DOHH2 (cell line): ENCODE measurements around the gene PER1.

ENCODE experiments used
- H3F3A ChIP-seq: fragments of 200-600 bp; sonication (generic), shearing (Covaris generic); 2 replicates; pipeline ENCODE4 v1.6.0; 2016; ENCODE audit warnings: antibody characterized with exemption, mild to moderate bottlenecking; ENCODE audit not compliant: control insufficient read depth, insufficient read depth
- H3K27ac ChIP-seq: fragments of 200-600 bp; sonication (generic); 2 replicates; pipeline ENCODE4 v1.5.1; 2014; ENCODE audit warnings: low read depth, mild to moderate bottlenecking, low read length, moderate library complexity
- H3K27me3 ChIP-seq: fragments of 200-600 bp; sonication (generic); 2 replicates; pipeline ENCODE4 v1.6.1; 2014; ENCODE audit warnings: mild to moderate bottlenecking, low read length, mixed read lengths; ENCODE audit not compliant: control insufficient read depth
- H3K36me3 ChIP-seq: fragments of 200-600 bp; sonication (generic); 2 replicates; pipeline ENCODE4 v1.6.1; 2014; ENCODE audit warnings: mild to moderate bottlenecking, low read length, moderate library complexity, mixed read lengths; ENCODE audit not compliant: control insufficient read depth
- H3K4me1 ChIP-seq: fragments of 200-600 bp; sonication (generic); 2 replicates; pipeline ENCODE4 v1.6.1; 2014; ENCODE audit warnings: mild to moderate bottlenecking, low read length, mixed read lengths; ENCODE audit not compliant: control insufficient read depth
- H3K4me2 ChIP-seq: fragments of 200-600 bp; sonication (generic); 2 replicates; pipeline ENCODE4 v1.6.0; 2014; ENCODE audit warnings: mild to moderate bottlenecking, low read length, moderate library complexity
- H3K4me3 ChIP-seq: fragments of 200-600 bp; sonication (generic); 2 replicates; pipeline ENCODE4 v1.5.1; 2014; ENCODE audit warnings: mild to moderate bottlenecking, low read length, mixed read lengths
- H3K79me2 ChIP-seq: fragments of 200-600 bp; sonication (generic); 2 replicates; pipeline ENCODE4 v1.6.1; 2014; ENCODE audit warnings: mild to moderate bottlenecking, low read length, mixed read lengths; ENCODE audit not compliant: control insufficient read depth
- H3K9me2 ChIP-seq: fragments of 200-600 bp; sonication (generic); replicated peaks from 2 replicates; pipeline ENCODE4 v1.6.1; 2014; ENCODE audit warnings: mild to moderate bottlenecking, low read length, mixed read lengths; ENCODE audit not compliant: control insufficient read depth
- H3K9me3 ChIP-seq: fragments of 200-600 bp; sonication (generic); 2 replicates; pipeline ENCODE4 v1.6.1; 2014; ENCODE audit warnings: antibody characterized with exemption, low read length, mixed read lengths; ENCODE audit not compliant: control insufficient read depth, insufficient read depth
- H4K20me1 ChIP-seq: fragments of 200-600 bp; sonication (generic); 2 replicates; pipeline ENCODE4 v1.6.0; 2014; ENCODE audit warnings: low read depth, mild to moderate bottlenecking, antibody characterized with exemption, low read length, moderate library complexity; ENCODE audit not compliant: control insufficient read depth, insufficient read depth
- EZH2phosphoT487 ChIP-seq: fragments of 200-600 bp; sonication (generic); IDR thresholded peaks from 2 replicates; pipeline ENCODE4 v1.6.1; 2017; ENCODE audit warnings: borderline replicate concordance, mild to moderate bottlenecking, antibody characterized with exemption, low read length, moderate library complexity, mixed read lengths
- TF ChIP-seq, protein P1 (sequence below): fragments of 200-600 bp; sonication (generic); IDR thresholded peaks from one replicate; pipeline ENCODE4 v1.5.1; 2014; ENCODE audit warnings: antibody characterized with exemption, mild to moderate bottlenecking, low read depth, low read length; ENCODE audit not compliant: poor library complexity, severe bottlenecking

The PER1 gene

DNA sequence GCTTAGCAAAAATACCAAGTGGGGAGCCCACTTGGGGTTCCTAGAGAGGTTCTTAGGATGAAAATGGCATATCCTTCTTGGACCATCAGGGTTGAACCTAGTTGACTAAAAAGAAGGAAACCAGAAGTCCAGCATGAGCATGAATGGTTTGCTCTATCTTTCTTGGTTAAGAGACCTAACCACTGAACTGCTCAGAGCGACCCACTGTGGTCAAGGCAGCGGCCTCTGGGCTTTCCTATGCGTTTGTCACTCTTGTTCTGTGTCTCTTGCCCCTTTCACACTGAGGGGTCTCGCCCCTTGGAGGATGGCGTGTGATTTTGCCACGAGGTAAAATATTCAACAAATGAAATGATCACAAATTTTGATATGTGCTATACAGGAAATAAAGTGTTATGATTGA is 38.3 kb upstream of the PER1 start:
- peak overlapping the region; percentile 95 for H3K4me3 ChIP-seq

DNA sequence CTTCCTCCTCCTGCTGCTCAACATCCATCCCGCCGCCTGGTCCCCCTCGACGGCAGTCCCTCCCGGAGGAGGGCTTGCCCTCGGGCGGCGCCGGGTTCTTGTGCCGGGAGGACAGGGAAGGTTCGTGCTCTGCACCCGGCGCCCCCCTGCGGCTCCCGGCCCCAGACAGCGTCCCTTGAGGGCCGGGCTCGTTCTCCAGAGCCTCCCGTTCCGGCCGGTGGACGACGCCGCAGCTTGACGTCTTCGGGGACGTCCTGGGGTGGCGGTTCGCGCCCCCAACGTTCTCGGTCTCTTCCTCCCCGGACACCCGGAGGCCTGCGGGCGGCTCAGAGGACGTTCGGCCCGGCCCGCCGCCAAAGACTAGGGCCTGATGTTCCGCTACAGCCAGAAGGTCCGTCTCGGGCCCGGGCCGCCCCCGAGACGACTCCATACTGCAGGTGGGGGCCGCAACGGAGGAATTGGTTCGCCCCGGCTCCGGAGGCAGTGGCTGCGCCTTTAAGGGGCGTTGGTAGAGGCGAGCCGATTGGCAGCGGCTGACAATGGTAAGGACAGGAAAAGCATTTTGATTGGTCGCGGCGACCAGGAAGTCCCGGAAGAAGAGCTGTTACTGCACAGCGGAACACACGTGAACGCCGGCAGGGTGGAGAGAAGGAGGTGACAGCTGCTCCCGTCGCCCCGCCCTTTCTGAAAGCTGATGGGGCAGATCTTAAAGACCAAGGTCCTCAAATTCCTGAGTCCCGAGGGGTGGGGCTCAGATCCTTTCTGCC is 37.7 kb upstream of the PER1 start, which contains the start of gene BORCS6:
TSS of gene BORCS6 (minus strand) at position 470 of the 767 bp plus-strand sequence. CDS start at position 430, 40 bp downstream.
- Histone ChIP-seq H3K27me3 (no peaks in the 10 kb centered on the region), H4K20me1 (0 out of 2 replicates have a peak, but pooled peaks cover 6% of the 10 kb centered on the region), H3K79me2 (peaks cover 21% of the 10 kb centered on the region), H3K4me1 (peaks cover 46% of the 10 kb centered on the region), H3F3A (peaks cover 26% of the 10 kb centered on the region), H3K9me3 (no peaks in the 10 kb centered on the region), H3K27ac (peak within 1 kb of the TSS; percentile 72), H3K4me3 (peak within 1 kb of the TSS; percentile 95), H3K36me3 (no peaks in the 10 kb centered on the region; the same call in 1 of the 2 replicates), H3K9me2 (no peaks in the 10 kb centered on the region), H3K4me2 (peak within 1 kb of the TSS; percentile 86)
- TF ChIP-seq, protein P1, sequence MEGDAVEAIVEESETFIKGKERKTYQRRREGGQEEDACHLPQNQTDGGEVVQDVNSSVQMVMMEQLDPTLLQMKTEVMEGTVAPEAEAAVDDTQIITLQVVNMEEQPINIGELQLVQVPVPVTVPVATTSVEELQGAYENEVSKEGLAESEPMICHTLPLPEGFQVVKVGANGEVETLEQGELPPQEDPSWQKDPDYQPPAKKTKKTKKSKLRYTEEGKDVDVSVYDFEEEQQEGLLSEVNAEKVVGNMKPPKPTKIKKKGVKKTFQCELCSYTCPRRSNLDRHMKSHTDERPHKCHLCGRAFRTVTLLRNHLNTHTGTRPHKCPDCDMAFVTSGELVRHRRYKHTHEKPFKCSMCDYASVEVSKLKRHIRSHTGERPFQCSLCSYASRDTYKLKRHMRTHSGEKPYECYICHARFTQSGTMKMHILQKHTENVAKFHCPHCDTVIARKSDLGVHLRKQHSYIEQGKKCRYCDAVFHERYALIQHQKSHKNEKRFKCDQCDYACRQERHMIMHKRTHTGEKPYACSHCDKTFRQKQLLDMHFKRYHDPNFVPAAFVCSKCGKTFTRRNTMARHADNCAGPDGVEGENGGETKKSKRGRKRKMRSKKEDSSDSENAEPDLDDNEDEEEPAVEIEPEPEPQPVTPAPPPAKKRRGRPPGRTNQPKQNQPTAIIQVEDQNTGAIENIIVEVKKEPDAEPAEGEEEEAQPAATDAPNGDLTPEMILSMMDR = peak; percentile 39
- no peak for TF ChIP-seq EZH2phosphoT487

More for the DNA sequence above, 38.3 kb upstream of the PER1 start:
- Histone ChIP-seq H3F3A (peaks cover 26% of the 10 kb centered on the region), H3K36me3 (no peaks in the 10 kb centered on the region; the same call in 1 of the 2 replicates), H3K4me2 (peak overlapping the region; percentile 76), H3K9me2 (no peaks in the 10 kb centered on the region), H3K9me3 (no peaks in the 10 kb centered on the region), H3K27ac (peak overlapping the region; percentile 42), H3K27me3 (no peaks in the 10 kb centered on the region), H3K4me1 (peaks cover 46% of the 10 kb centered on the region), H3K79me2 (peaks cover 21% of the 10 kb centered on the region), H4K20me1 (0 out of 2 replicates have a peak, but pooled peaks cover 6% of the 10 kb centered on the region)
- TF ChIP-seq EZH2phosphoT487 = no peak
- TF ChIP-seq, protein P1 = no peak

DNA sequence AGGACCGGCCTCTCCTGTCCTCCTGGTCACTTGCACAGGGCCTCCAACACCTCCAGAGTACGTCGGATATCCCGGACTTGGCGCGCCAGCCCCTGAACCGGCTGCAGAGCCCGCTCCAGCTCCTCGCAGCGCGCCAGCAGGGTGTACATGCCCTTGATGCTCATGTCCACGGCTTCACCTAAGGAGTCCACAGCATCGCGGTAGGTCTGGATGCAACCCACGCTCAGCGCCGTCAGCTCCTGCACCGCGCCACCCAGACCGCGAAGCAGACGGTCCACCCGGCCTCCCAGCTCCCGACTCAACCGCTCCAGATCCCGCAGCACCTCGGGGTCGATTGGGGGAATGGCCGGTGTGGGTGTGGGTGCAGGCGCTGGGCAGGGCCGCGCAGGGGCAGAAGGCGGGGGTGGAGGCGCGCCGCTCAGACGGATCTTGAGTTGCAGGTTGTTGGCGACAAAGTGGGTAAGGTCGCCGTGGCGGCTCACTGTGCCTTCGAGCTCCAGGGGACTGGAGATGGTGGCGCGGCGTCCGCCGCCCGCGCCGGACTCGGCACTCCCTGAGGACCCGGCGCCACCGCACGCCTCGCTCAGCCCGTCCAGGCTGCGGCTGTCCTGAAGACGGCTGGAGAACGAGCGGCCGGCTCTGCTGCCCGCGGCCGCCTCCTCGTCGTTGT is 37.0 kb upstream of the PER1 start:
- H3K4me1 ChIP-seq = peaks cover 46% of the 10 kb centered on the region
- no peaks in the 10 kb centered on the region for H3K9me3 ChIP-seq
- H3K27ac ChIP-seq = peak overlapping the region; percentile 72
- peaks cover 21% of the 10 kb centered on the region for H3K79me2 ChIP-seq
- H3F3A ChIP-seq = peaks cover 26% of the 10 kb centered on the region
- no peaks in the 10 kb centered on the region for H3K27me3 ChIP-seq
- peak overlapping the region; percentile 86 for H3K4me2 ChIP-seq
- H3K4me3 ChIP-seq = peak overlapping the region; percentile 95
- no peak for TF ChIP-seq EZH2phosphoT487
- TF ChIP-seq, protein P1 = no peak
- no peaks in the 10 kb centered on the region; the same call in 1 of the 2 replicates for H3K36me3 ChIP-seq
- no peaks in the 10 kb centered on the region for H3K9me2 ChIP-seq
- H4K20me1 ChIP-seq = 0 out of 2 replicates have a peak, but pooled peaks cover 6% of the 10 kb centered on the region
